Measurements from ENCODE around the gene RAB40B.

DNA sequence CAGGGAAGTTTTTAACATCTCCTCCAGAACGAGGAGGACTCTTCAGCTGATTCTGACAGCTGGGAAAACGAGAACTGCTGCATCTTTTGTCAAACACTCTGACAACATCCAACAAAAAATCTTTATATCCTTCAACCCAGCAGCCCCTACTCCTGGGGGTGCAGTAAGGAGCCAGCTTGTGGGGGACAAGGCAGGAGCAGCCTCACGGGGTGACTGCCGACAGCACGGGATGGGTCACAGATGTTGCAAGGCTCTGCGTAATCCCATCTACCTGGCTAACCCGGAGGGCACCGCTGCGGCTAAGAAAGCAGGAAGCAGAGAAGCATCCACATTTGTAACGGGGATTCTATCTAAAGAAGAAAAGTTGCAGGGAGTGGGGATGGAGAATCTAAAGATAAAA is 78.9 kb downstream of the RAB40B start:
- no peak for TF ChIP-seq EZH2phosphoT487 (IDR thresholded peaks at IDR 0.05; ENCODE audit: borderline replicate concordance, low read length)
- TF ChIP-seq, protein P1, sequence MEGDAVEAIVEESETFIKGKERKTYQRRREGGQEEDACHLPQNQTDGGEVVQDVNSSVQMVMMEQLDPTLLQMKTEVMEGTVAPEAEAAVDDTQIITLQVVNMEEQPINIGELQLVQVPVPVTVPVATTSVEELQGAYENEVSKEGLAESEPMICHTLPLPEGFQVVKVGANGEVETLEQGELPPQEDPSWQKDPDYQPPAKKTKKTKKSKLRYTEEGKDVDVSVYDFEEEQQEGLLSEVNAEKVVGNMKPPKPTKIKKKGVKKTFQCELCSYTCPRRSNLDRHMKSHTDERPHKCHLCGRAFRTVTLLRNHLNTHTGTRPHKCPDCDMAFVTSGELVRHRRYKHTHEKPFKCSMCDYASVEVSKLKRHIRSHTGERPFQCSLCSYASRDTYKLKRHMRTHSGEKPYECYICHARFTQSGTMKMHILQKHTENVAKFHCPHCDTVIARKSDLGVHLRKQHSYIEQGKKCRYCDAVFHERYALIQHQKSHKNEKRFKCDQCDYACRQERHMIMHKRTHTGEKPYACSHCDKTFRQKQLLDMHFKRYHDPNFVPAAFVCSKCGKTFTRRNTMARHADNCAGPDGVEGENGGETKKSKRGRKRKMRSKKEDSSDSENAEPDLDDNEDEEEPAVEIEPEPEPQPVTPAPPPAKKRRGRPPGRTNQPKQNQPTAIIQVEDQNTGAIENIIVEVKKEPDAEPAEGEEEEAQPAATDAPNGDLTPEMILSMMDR (conservative IDR thresholded peaks at IDR 0.05; ENCODE audit: low read depth, low read length), result no peak
